ENCODE results near the gene USP33.
"Not testable (repeated sequence)": the region's sequence is repeated elsewhere in the genome, so short reads cannot be mapped to it uniquely, and the experiment has no call there.

Gene USP33

GRCh38 chr1:77759071-77760028, at the start of gene USP33:
USP33 (minus strand) TSS chr1:77759852; CDS start chr1:77741697, 18,155 bp downstream.
- peak; percentile 85 for DNase-seq (ENCODE audit: low read depth)

- no peak for DNase-seq (ENCODE audit: low read depth)
Measured at GRCh38 chr1:77803371-77803770, 43.7 kb upstream of the USP33 start.

DNA sequence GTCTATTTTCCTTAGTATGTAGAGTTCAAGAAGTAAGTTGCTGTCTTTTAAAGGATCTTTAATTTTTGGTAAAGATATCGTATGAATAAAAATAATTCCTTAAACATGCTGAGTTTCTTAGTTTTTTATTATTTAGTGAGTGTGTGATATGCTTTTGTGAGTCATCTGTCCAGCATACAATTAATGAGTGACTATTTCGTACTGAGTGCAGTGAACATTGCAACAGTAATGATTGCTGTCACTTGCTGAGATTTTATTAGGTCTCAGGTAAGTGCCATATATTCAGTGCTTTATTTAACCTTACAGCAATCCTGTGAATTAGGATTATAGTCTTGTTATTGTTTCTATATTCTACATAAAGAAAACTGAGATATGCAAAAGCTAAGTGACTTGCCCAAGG, 42.4 kb upstream of the USP33 start:
- DNase-seq (ENCODE audit: low read depth), result no peak

GRCh38 chr1:77797991-77798390, 38.3 kb upstream of the USP33 start:
- no peak for DNase-seq (ENCODE audit: low read depth)

DNA sequence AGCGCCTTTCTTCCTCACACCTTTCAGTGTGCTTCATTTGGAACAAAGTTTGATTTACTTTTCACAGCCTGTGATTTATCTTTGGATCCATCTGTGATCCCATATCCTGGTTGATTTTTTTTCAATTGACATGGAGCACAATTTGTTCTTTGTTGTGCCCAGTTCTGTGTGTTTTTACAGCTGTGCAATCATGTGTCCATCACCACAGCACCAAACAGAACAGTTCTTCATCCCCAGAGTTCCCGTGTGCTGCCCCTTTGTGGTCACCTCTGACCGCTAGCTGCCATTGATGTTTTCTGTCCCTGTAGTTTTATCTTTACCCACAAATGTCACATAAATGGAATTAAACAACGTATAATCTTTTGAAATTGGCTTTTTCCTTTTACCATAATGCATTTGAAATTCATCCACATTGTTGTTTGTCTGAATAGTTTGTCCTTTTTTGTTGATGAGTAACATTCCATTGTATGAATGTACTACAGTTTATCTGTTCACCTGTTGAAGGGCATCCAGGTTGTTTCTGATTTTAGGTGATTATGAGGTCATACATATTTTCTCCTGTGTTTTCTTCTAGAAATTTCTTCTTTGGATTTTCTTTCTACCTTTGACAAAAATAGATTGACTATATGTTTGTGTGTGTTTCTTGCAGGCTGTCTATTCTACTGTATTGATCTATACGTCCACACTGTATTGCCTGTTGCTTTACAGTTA, 37.2 kb upstream of the USP33 start:
- no peak for DNase-seq (ENCODE audit: low read depth)

DNA sequence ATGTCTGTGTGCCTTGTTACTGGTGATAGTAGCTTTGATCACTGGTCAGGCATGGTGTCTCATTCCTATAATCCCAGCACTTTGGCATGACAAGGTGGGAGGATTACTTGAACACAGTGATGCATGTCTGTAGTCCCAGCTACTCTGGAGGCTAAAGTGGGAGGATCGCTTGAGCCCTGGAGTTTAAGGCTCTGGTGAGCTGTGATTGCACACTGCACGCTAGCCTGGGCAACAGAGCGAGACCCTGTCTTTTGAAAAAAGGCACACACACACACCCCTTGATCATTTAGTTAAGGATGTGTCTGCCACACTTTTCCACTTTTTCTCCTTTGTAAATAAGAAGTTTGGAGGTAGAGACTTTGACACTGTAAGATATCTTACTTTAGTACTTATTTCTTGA, 34.9 kb upstream of the USP33 start:
- no peak for DNase-seq (ENCODE audit: low read depth)

DNA sequence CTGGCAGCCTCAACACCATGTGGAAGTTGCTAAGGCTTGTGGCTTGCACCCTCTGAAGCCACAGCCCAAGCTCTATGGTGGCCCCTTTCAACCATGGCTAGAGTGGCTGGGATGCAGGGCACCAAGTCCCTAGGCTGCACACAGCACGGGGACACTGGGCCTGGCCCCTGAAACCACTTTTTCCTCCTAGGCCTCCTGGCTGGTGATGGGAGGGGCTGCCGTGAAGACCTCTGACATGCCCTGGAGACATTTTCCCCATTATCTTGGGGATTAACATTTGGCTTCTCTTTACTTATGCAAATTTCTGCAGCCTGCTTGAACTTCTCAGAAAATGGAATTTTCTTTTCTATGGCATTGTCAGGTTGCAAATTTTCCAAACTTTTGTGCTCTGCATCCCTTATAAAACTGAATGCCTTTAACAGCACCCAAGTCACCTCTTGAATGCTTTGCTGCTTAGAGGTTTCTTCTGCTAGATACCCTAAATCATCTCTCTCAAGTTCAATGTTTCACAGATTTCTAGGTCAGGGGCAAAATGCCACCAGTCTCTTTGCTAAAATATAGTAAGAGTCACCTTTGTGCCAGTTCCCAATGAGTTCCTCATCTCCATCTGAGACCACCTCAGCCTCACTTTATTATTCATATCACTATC, 26.6 kb upstream of the USP33 start:
- DNase-seq (ENCODE audit: low read depth), result not testable (repeated sequence)

- DNase-seq (ENCODE audit: low read depth), result no peak
Measured at GRCh38 chr1:77783141-77783540, 23.5 kb upstream of the USP33 start.

- no peak for DNase-seq (ENCODE audit: low read depth)
Measured at GRCh38 chr1:77781683-77782082, 22.0 kb upstream of the USP33 start.

DNA sequence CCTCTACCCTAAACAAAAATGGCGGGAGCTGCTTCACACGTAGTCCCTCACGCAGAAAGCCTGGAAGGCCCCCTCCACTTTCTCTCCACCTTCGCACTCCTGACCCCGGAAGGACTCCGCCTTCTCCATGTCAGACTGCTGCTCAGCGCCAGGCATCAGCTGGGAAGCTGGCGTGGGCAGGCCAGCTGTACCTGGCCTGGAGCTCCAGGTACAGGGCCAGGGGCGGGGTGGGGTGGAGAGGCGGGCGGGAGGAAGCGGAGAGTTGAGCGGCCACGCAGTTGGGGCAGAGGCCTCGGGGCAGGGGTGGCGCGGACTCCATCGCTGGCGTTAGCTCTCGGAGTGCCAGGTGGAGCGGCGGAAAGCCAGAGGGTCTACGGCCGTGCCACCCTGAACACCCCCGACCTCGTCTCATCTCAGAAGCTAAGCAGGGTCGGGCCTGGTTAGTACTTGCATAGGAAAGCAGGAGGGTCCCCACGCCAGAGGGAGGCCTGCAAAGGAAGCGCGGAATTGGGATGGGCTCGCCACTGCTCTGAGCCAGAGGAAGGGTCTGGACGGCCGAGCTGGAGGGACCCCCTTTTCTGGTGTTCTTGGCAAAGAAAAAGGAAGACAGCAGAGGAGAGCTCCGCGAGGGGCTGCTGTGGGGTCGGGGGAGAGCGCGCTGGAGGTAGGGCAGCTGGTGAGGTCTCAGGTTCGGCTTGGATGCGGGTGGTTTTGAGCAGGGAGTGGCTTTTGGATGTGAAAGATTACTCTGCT, 20.1 kb upstream of the USP33 start, which contains the start of gene MIGA1:
Gene MIGA1 (plus strand): TSS at position 121 of the 753 bp plus-strand sequence. CDS start 3,604 bp downstream, outside the sequence.
- DNase-seq (ENCODE audit: low read depth), result peak; percentile 70

- no peak for DNase-seq (ENCODE audit: low read depth)
Measured at GRCh38 chr1:77776007-77776700, 16.5 kb upstream of the USP33 start.

DNA sequence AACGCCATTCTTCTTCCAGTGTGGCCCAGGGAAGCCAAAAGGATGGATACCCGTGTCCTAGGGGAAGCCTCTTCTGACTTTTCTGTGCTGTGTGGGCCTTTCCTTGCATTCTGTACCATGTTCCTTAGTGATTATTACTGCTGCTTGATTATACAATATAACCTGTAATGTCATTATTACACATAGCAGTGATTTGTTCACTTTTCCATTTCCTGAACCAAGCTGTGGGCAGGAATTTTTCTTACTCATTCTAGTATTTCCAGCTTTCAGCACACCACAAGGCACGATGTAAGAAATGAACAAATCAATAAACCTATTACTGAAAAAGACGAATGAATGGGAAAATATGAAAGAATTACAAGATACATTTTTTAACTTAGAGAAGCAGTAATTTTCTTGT, 8.4 kb upstream of the USP33 start:
- no peak for DNase-seq (ENCODE audit: low read depth)

- no peak for DNase-seq (ENCODE audit: low read depth)
Measured at GRCh38 chr1:77762072-77762476, 2.4 kb upstream of the USP33 start.

GRCh38 chr1:77757603-77758002, 2.0 kb downstream of the USP33 start:
- DNase-seq (ENCODE audit: low read depth), result no peak

DNA sequence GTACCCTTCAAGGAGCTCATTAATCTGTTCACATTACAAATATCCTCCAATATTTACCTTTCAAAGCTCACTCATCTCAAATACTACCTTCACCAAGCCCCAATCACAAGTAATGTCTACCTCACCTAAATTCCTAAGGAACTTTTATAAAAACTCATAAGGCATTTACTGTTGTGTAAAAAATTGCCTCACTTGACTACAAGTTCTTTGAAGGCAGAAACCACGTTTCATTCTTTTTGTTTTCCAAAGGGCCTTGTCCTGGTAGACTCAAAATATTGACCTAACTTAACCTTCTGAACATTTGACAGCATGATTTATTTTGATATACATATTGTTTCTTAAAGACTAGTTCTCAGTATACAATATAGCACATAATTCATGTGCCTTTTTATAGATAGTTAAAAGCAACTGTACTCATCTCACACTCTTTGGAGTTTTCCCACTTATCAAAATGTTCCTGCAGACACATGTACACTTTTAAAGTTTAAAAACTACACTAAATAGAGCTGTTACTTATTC, 2.5 kb downstream of the USP33 start:
- no peak for DNase-seq (ENCODE audit: low read depth)

DNA sequence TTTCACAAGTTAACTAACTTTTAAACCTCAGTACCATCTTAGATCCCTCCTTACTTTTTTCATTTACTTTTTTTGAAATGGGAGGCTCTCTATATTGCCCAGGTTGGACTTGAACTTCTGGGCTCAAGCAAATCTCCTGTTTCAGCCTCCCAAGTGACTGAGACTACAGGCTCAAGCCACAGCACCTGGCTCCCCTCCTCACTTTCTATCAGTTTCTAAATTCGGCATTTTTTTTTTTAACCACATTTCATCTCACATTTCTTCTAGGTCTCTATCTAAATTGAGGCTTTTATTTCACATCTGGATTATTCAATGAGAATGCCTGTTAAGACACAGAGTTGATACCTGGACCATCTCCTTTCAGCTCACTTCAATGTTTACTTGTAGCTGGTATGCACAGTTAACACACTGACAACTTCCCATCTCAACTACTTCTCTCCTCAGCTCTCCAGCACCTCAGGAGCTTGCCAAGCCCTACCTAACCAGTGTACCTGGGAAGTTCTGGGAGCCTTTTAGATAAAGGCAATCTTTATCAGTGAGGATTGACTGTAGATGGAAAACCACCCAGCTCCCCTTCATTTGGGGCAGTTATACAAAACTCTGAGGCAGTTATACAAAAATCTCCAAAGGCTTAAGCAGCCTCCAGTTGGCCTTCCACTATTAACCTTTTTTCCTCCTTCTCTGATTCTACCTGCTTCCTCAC, 3.4 kb downstream of the USP33 start:
- DNase-seq (ENCODE audit: low read depth), result no peak

DNA sequence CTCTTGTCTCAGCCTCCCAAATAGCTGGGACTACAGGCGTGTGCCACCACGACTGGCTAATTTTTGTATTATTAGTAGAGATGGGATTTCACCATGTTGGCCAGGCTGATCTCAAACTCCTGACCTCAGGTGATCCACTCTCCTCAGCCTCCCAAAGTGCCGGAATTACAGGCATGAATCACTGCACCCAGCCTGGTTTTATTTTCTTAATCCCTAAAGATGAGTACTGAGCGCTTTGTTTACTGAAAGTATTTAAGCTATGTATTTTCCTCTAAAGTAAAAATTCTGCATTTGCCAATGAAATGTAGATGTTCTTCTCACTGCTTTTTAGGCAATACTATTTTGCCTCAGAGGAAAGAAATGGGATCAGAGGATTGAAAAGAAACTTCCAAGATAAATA, 10.2 kb downstream of the USP33 start:
- not testable (repeated sequence) for DNase-seq (ENCODE audit: low read depth)

DNA sequence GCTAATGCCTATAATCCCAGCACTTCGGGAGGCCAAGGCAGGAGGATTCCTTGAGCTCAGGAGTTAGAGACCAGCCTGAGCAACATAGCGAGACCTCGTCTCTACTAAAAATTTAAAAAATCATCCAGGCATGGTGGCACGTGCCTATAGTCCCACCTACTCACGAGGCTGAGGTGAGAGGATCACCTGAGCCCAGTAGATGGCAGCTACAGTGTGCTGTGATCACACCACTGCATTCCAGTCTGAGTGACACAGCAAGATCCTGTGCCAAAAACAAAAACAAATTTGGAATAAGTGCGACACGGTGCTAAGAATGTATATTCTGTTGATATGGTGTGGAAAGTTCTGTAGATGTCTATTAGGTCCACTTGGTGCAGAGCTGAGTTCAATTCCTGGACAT, 15.1 kb downstream of the USP33 start:
- no peak for DNase-seq (ENCODE audit: low read depth)

- DNase-seq (ENCODE audit: low read depth), result no peak
Measured at GRCh38 chr1:77742011-77742555, 17.6 kb downstream of the USP33 start.

GRCh38 chr1:77741316-77741715, 18.3 kb downstream of the USP33 start:
- DNase-seq (ENCODE audit: low read depth), result no peak

Data from activated T-helper 9 cell treated with anti-CD3 and anti-CD28 coated beads, Interleukin-2, amount 50 U/mL, for 16 hours (primary cell).